ENCODE results near the gene SLC25A30. TPM values are rescaled to one million over a fixed set of nuclear protein-coding genes. Genes with fewer than 3 reads are reported as not detected.
"Not testable (repeated sequence)": the region's sequence is repeated elsewhere in the genome, so short reads cannot be mapped to it uniquely, and the experiment has no call there.

The SLC25A30 gene
- total RNA-seq, 3 donors from 2014 or later, result 11.7 to 20.3 (median 14.4) TPM

DNA sequence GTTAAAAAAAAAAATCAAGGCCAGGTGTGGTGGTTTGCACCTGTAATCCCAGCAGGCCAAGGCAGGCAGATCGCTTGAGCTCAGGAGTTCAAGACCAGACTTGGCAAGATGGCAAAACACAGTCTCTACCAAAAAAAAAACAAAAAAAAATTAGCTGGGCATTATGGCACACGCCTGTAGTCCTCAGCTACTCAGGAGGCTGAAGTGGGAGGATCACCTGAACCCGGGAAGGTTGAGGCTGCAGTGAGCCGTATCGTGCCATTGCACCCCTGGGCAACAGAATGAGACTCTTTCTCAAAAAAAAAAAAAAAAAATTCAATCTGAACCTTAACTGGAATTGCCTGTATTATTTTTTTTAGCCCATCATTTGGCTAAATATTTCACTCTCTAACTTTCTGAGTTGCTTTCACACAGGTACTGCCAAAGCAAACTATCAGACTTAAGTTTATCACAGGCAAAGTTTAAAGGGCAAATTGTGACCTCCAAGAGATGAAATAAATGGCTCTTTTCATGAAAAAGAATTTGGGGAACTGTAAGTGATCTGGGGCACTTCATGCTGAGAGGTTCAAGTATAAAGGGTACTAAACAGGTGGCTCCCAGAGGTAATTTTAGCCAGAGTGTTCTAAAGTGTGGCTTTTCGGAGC, 14.7 kb upstream of the SLC25A30 start:
- no peak for DNase-seq (ENCODE audit: low spot score in 2 of 2)
- TF ChIP-seq POLR2A (IDR thresholded peaks at IDR 0.05), result no peak
- H3K36me3 ChIP-seq, result no peaks in the 10 kb centered on the region
- no peaks in the 10 kb centered on the region for H3K9me3 ChIP-seq
- no peaks in the 10 kb centered on the region for H3K27me3 ChIP-seq
- H3K27ac ChIP-seq, result no peak overlapping the region
- intact Hi-C loops (cut with DNase I; ENCODE audit: low total_unique reads), result no loop called here
- no peaks in the 10 kb centered on the region for H3K4me1 ChIP-seq
- H3K4me3 ChIP-seq, result no peak overlapping the region

DNA sequence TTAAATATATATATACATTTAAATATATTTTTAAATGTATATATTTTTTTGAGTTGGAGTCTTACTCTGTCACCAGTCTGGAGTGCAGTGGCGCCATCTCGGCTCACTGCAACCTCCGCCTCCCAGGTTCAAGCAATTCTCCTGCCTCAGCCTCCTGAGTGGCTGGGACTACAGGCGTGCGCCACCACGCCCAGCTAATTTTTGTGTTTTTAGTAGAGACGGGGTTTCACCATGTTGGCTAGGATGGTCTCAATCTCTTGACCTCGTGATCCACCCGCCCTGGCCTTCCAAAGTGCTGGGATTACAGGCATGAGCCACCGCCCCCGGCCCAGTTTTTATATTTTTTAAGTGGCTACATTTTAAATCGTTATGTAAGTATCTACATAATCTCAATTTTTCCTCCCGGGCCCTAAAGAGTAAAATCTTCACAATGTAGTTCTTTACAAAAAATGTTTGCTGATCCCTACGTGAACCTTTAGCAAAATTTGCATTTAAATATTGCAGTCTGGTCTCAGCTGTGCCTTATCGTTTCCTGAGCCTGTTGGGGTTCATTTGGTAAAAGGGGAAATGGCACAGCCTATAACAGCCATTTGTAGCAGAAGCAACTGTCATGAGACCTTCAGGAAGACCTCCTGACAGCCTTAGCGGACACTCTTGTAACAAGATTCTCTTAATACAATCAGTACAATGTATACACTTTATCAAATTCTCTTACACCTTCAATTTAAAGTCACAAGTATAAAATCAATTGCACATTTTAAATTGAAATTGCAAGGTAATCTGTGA, 8.1 kb upstream of the SLC25A30 start:
- DNase-seq (ENCODE audit: low spot score in 2 of 2); H3K27me3 ChIP-seq; H3K36me3 ChIP-seq; H3K27ac ChIP-seq; H3K4me1 ChIP-seq; H3K9me3 ChIP-seq; H3K4me3 ChIP-seq; intact Hi-C loops (cut with DNase I; ENCODE audit: low total_unique reads): not testable (repeated sequence)

DNA sequence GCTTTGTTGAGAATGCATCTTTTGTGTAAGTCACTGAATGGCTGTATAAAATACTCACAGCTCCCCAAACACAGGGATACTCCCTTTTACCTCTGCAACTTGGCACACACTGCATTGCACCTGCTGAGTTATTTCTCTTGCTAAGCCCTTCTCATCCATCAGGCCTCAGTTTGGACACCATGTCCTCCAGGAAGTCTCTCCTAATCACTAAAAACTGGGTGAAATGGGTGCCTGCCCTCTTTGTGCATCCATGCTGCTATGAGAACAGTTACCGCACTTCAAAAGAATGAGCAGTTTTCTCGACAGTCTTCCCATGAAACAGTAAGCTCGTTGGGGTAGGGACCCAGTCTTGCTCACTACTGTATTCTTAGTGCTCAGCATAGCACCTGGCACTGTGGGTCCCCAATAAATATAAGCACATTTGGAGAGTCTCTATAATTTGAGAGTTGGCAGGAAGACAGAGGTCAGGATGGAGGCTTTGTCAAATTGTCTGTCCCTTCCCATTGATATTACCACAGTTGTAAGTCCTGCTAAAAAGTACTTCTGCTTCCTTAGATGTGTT, 4.6 kb upstream of the SLC25A30 start:
- no peaks in the 10 kb centered on the region for H3K27me3 ChIP-seq
- intact Hi-C loops (cut with DNase I; ENCODE audit: low total_unique reads), result no loop called here
- DNase-seq (ENCODE audit: low spot score in 2 of 2), result no peak
- no peak overlapping the region for H3K27ac ChIP-seq
- TF ChIP-seq POLR2AphosphoS5 (IDR thresholded peaks at IDR 0.05) (no peak), POLR2A (IDR thresholded peaks at IDR 0.05) (no peak)
- TF ChIP-seq, protein P1, sequence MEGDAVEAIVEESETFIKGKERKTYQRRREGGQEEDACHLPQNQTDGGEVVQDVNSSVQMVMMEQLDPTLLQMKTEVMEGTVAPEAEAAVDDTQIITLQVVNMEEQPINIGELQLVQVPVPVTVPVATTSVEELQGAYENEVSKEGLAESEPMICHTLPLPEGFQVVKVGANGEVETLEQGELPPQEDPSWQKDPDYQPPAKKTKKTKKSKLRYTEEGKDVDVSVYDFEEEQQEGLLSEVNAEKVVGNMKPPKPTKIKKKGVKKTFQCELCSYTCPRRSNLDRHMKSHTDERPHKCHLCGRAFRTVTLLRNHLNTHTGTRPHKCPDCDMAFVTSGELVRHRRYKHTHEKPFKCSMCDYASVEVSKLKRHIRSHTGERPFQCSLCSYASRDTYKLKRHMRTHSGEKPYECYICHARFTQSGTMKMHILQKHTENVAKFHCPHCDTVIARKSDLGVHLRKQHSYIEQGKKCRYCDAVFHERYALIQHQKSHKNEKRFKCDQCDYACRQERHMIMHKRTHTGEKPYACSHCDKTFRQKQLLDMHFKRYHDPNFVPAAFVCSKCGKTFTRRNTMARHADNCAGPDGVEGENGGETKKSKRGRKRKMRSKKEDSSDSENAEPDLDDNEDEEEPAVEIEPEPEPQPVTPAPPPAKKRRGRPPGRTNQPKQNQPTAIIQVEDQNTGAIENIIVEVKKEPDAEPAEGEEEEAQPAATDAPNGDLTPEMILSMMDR (IDR thresholded peaks at IDR 0.05), result no peak
- no peaks in the 10 kb centered on the region for H3K4me1 ChIP-seq
- no peak overlapping the region for H3K4me3 ChIP-seq
- H3K9me3 ChIP-seq, result no peaks in the 10 kb centered on the region
- H3K36me3 ChIP-seq, result no peaks in the 10 kb centered on the region

DNA sequence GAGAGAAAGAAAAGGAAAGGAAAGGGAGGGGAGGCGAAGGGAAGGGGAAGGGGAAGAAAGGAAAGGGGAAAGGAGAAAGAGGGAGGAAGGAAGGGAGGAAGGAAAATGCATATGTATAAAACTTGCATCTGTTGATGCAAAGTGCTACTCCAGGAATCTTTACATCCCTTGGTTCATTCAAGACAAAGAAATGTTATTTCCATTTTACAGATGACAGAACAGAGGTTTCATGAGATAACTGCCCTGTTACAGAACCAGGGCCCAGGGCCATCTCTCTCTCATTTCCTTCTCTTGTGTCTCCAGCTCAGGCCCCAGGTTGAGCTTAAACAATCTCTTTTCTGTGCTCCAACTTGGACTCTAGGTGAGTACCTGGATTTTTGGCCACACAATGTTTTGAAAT, 1.8 kb upstream of the SLC25A30 start:
- H3K4me1 ChIP-seq, result peaks cover 3 to 6% of the 10 kb centered on the region in 2 donors
- intact Hi-C loops (cut with DNase I; ENCODE audit: low total_unique reads), result loop anchor here (5.0 kb wide), 1 partner anchor 47 kb away; no protein-coding TSS in a partner anchor
- H3K36me3 ChIP-seq, result no peaks in the 10 kb centered on the region
- DNase-seq (ENCODE audit: low spot score in 2 of 2), result no peak
- H3K9me3 ChIP-seq, result no peaks in the 10 kb centered on the region
- TF ChIP-seq, protein P1 (IDR thresholded peaks at IDR 0.05), result no peak
- TF ChIP-seq POLR2A (IDR thresholded peaks at IDR 0.05) (no peak), POLR2AphosphoS5 (IDR thresholded peaks at IDR 0.05) (no peak)
- H3K4me3 ChIP-seq, result no peak overlapping the region
- no peak overlapping the region for H3K27ac ChIP-seq
- no peaks in the 10 kb centered on the region for H3K27me3 ChIP-seq

DNA sequence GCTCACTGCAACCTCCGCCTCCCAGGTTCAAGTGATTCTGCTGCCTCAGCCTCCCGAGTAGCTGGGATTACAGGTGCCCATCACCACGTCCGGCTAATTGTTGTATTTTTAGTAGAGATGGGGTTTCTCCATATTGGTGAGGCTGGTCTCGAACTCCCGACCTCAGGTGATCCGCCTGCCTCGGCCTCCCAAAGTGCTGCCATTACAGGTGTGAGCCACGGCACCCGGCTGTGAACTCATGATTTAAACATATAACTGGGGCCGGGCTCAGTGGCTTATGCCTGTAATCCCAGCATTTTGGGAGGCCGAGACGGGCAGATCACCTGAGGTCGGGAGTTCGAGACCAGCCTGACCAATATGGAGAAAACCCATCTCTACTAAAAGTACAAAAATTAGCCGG, 1.2 kb upstream of the SLC25A30 start:
- intact Hi-C loops (cut with DNase I; ENCODE audit: low total_unique reads), result loop anchor here (5.0 kb wide), 1 partner anchor 48 kb away; no protein-coding TSS in a partner anchor
- not testable (repeated sequence) for DNase-seq (ENCODE audit: low spot score in 2 of 2); H3K27ac ChIP-seq; H3K36me3 ChIP-seq; H3K27me3 ChIP-seq; H3K9me3 ChIP-seq; H3K4me1 ChIP-seq; H3K4me3 ChIP-seq

DNA sequence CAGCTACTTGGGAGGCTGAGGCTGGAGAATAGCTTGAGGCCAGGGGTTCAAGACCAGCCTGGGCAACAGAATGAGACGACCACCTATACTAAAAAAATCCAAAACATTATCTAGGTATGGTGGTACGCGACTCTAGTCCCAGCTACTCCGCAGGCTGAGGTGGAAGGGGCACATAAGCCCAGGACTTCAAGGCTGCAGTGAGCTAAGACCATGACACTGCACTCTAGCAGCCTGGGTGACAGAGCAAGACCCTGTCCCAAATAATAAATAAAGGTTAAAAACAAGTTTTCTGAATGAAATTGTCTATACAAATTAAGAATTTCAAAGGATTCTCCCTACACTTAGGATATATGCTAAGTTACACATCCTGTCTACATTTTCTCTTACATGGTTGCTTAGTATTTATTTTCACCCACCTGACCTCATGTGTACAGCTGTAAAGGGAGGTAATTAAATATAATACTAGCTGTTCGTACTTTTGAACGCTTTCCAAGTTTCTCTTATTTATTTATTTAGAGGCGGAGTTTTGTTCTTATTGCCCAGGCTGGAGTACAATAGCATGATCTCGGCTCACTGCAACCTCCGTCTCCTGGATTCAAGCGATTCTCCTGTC, 1.6 kb downstream of the SLC25A30 start:
- no peaks in the 10 kb centered on the region for H3K27me3 ChIP-seq
- intact Hi-C loops (cut with DNase I; ENCODE audit: low total_unique reads), result loop anchor here (5.0 kb wide), 1 partner anchor 51 kb away; no protein-coding TSS in a partner anchor
- H3K4me3 ChIP-seq, result peak overlapping the region; percentile 69 to 86 (median 80)
- H3K27ac ChIP-seq, result peak overlapping the region; percentile 84 to 92
- DNase-seq (ENCODE audit: low spot score in 2 of 2), result no peak
- H3K9me3 ChIP-seq, result no peaks in the 10 kb centered on the region
- H3K36me3 ChIP-seq, result no peaks in the 10 kb centered on the region
- TF ChIP-seq, protein P1 (IDR thresholded peaks at IDR 0.05), result no peak
- no peak for TF ChIP-seq POLR2A (IDR thresholded peaks at IDR 0.05)
- no peak for TF ChIP-seq POLR2AphosphoS5 (IDR thresholded peaks at IDR 0.05)
- peaks cover 4 to 6% of the 10 kb centered on the region in 2 donors for H3K4me1 ChIP-seq
